Measurements from ENCODE around the gene AMPD2. TPM values are rescaled to one million over a fixed set of nuclear protein-coding genes. Genes with fewer than 3 reads are reported as not detected.

AMPD2 gene
- total RNA-seq, 2 donors from 2014 or later, result 28.0 to 60.3 TPM

DNA sequence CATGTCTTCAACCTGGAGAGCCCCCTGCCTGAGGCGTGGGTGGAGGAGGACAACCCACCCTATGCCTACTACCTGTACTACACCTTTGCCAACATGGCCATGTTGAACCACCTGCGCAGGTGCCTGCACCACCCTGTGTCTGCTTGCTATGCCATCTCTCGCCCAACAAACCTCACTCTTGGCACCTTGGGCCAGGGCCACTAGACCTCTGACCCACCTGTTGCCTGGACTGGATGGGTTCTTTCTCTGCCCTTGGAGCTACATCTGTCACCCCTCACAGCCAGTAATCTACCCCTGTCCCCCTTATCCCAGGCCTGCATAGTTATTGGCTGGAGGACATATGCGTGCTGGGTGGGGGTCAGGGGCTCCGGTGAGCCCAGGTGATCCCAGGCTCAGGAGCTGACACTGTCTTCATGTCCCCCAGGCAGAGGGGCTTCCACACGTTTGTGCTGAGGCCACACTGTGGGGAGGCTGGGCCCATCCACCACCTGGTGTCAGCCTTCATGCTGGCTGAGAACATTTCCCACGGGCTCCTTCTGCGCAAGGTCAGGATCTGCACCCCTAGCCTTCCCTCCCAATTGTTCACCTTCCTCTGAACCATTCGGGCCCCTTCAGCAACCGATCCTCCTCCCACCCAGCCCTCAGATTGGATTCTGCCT, 9.9 kb downstream of the AMPD2 start:
- DNase-seq, result no peak
- Histone ChIP-seq H3K36me3 (no peaks in the 10 kb centered on the region), H3K4me1 (peaks cover 11% of the 10 kb centered on the region), H3K9ac (ENCODE audit: low read depth in 2 of 2, low read length in 2 of 2) (no peak overlapping the region), H3K4me3 (no peak overlapping the region), H3K9me3 (no peaks in the 10 kb centered on the region), H3K27me3 (no peaks in the 10 kb centered on the region), H3K27ac (no peak overlapping the region)
- intact Hi-C loops (cut with DNase I), result loop anchor here (10.0 kb wide), 1 partner anchor 355 kb away; the partner anchor contains the start of gene AHCYL1
- TF ChIP-seq, protein P1, sequence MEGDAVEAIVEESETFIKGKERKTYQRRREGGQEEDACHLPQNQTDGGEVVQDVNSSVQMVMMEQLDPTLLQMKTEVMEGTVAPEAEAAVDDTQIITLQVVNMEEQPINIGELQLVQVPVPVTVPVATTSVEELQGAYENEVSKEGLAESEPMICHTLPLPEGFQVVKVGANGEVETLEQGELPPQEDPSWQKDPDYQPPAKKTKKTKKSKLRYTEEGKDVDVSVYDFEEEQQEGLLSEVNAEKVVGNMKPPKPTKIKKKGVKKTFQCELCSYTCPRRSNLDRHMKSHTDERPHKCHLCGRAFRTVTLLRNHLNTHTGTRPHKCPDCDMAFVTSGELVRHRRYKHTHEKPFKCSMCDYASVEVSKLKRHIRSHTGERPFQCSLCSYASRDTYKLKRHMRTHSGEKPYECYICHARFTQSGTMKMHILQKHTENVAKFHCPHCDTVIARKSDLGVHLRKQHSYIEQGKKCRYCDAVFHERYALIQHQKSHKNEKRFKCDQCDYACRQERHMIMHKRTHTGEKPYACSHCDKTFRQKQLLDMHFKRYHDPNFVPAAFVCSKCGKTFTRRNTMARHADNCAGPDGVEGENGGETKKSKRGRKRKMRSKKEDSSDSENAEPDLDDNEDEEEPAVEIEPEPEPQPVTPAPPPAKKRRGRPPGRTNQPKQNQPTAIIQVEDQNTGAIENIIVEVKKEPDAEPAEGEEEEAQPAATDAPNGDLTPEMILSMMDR (IDR thresholded peaks at IDR 0.05), result no peak

DNA sequence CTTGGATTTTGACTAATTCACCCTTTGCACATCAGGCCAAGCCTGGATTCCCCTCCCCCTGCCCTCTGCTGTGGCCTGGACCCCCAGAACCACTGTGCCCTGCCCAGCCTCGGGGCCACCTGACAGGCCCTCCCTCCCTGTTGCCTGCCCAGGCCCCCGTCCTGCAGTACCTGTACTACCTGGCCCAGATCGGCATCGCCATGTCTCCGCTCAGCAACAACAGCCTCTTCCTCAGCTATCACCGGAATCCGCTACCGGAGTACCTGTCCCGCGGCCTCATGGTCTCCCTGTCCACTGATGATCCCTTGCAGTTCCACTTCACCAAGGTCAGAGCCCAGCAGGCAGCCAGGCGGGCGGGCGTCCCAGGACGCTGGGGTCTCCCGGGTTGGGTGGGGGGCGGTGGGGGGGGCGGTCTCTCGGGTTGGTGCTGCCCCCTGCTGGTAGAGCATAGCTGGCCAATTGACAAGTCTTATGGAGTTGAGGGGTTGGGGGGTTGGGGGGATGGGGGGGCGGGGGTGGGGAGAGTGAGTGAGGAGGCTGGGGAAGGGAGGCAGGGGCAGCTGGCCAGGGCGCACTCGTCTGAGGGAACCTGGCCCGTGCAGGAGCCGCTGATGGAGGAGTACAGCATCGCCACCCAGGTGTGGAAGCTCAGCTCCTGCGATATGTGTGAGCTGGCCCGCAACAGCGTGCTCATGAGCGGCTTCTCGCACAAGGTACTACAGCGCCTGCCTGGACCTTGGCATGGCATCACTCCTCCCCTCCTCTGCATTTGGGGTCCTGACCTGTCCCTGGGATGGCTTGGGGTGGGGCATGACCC, 10.7 kb downstream of the AMPD2 start:
- H3K9me3 ChIP-seq, result no peaks in the 10 kb centered on the region
- no peak overlapping the region for H3K9ac ChIP-seq (ENCODE audit: low read depth in 2 of 2, low read length in 2 of 2)
- H3K27me3 ChIP-seq, result no peaks in the 10 kb centered on the region
- no peaks in the 10 kb centered on the region for H3K36me3 ChIP-seq
- TF ChIP-seq, protein P1 (IDR thresholded peaks at IDR 0.05), result no peak
- H3K4me3 ChIP-seq, result no peak overlapping the region
- H3K27ac ChIP-seq, result no peak overlapping the region
- DNase-seq, result peak; percentile 21
- intact Hi-C loops (cut with DNase I), result loop anchor here (10.0 kb wide), 1 partner anchor 355 kb away; the partner anchor contains the start of gene AHCYL1
- peaks cover 11% of the 10 kb centered on the region for H3K4me1 ChIP-seq

DNA sequence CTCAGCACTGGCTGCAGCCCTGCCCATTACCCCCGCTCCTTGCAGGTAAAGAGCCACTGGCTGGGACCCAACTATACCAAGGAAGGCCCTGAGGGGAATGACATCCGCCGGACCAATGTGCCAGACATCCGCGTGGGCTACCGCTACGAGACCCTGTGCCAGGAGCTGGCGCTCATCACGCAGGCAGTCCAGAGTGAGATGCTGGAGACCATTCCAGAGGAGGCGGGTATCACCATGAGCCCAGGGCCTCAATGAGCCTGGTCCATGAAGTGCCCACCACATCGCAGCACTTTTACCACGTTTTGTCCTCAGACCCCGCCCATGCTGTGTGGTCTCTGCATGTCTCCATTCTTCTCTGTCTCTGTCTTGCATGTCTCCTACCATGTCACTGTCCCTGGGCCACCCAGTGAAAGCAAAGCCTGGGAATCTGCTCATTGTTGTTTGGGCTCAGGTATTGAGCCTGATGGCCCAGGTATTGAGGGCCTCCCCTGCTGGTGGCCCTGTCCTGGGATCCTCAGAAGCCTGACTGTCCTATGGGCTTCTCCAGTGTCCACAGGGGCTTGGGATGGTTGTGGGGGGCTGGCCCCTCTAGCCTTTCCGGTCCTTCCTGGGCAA, 11.4 kb downstream of the AMPD2 start:
- intact Hi-C loops (cut with DNase I), result loop anchor here (10.0 kb wide), 1 partner anchor 354 kb away; the partner anchor contains the start of gene AHCYL1

DNA sequence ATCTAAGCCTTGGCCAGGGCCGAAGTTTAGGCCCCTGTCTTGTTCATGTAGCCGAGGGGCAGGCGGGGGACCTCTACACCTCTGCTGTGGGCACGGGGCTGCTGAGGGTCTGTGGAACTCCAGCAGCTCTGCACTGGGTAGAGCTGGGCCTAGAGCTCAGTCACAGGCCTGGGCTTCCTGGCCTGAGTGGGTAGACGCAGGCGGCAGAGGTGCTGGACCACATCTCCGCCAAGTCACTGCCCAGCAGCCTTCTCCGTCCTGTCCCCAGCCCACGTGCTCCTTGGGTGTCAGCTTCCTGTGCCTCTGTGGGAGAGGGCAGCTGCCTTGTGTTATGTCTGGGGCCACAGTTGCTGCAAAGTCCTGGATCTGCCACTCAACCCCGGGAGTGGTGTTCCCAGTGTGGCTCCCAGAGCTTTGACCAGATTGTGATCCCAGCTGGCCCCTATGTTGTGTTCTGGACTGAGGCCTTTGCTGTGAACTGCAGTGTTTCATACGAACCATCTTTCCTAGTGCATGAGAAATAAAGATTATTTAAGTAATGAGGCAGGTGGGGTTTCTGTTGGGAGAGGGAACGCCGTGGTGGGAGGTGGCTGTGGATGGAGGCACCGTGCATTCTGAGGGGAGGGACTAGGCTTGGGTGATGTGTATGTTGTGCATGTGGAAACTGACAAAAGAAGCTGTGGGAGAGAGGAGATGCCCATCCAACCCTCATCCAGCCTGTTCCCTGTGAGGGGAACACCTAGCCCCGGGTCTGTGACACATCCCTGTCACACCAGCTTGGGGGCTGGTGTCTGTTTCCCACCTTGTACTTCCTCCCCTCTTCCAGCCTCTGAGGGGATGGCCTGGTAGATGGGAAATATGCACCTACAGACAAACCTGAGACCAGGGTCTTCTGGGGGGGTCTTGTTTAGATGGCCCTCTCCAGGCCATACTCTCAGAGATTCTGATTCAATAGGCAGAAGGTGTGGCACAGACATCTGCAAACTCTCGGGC, 12.2 kb downstream of the AMPD2 start:
- Histone ChIP-seq H3K9me3 (no peaks in the 10 kb centered on the region), H3K36me3 (no peaks in the 10 kb centered on the region), H3K4me3 (no peak overlapping the region), H3K4me1 (peaks cover 11% of the 10 kb centered on the region), H3K9ac (ENCODE audit: low read depth in 2 of 2, low read length in 2 of 2) (no peak overlapping the region), H3K27me3 (no peaks in the 10 kb centered on the region), H3K27ac (no peak overlapping the region)
- intact Hi-C loops (cut with DNase I), result loop anchor here (10.0 kb wide), 1 partner anchor 353 kb away; the partner anchor contains the start of gene AHCYL1
- TF ChIP-seq, protein P1 (IDR thresholded peaks at IDR 0.05), result no peak
- DNase-seq, result no peak

More for the DNA sequence above, 11.4 kb downstream of the AMPD2 start:
- H3K9me3 ChIP-seq, result no peaks in the 10 kb centered on the region
- TF ChIP-seq, protein P1 (IDR thresholded peaks at IDR 0.05), result no peak
- H3K36me3 ChIP-seq, result no peaks in the 10 kb centered on the region
- H3K9ac ChIP-seq (ENCODE audit: low read depth in 2 of 2, low read length in 2 of 2), result no peak overlapping the region
- H3K27me3 ChIP-seq, result no peaks in the 10 kb centered on the region
- H3K27ac ChIP-seq, result no peak overlapping the region
- DNase-seq, result no peak
- no peak overlapping the region for H3K4me3 ChIP-seq
- peaks cover 11% of the 10 kb centered on the region for H3K4me1 ChIP-seq

Data from colonic mucosa (tissue), 4 donors.